Glutamatergic neuron (in vitro differentiated cells): ENCODE results near the gene AP1S3. TPM values are rescaled to one million over a fixed set of nuclear protein-coding genes. Genes with fewer than 3 reads are reported as not detected.

Source experiments
- DNase-seq: peaks from one replicate; pipeline ENCODE4 v3.0.0; 2022
- H3K27ac Mint-ChIP-seq: one replicate; pipeline ENCODE4 v1.8.0; 2020; ENCODE audit warnings: mild to moderate bottlenecking, mixed read lengths, inconsistent platforms; ENCODE audit not compliant: unreplicated experiment
- H3K27me3 Mint-ChIP-seq: one replicate; pipeline ENCODE4 v1.8.0; 2020; ENCODE audit warnings: mild to moderate bottlenecking, moderate library complexity, mixed read lengths, inconsistent platforms; ENCODE audit not compliant: unreplicated experiment
- H3K36me3 Mint-ChIP-seq: one replicate; pipeline ENCODE4 v1.8.0; 2020; ENCODE audit warnings: mild to moderate bottlenecking, mixed read lengths, inconsistent platforms; ENCODE audit not compliant: unreplicated experiment
- H3K4me1 Mint-ChIP-seq: one replicate; pipeline ENCODE4 v1.8.0; 2020; ENCODE audit warnings: mild to moderate bottlenecking, low read depth, mixed read lengths, inconsistent platforms; ENCODE audit not compliant: unreplicated experiment
- H3K4me3 Mint-ChIP-seq: one replicate; pipeline ENCODE4 v1.8.0; 2020; ENCODE audit warnings: mild to moderate bottlenecking, mixed read lengths, inconsistent platforms; ENCODE audit not compliant: unreplicated experiment
- H3K9me3 Mint-ChIP-seq: one replicate; pipeline ENCODE4 v1.8.0; 2020; ENCODE audit warnings: mild to moderate bottlenecking, moderate library complexity, mixed read lengths, inconsistent platforms; ENCODE audit not compliant: unreplicated experiment
- total RNA-seq: library from RNA; stranded (reverse); fragmentation: NEBNext Ultra II Directional; extraction: Animal tissue kit (Norgen Biotek cat#: 25700); gene quantifications from one replicate; pipeline ENCODE4 v1.2.1, GENCODE V29; 2021; ENCODE audit not compliant: unreplicated experiment
- TF ChIP-seq, protein P1 (sequence below): fragments of 200-600 bp; sonication (generic); IDR thresholded peaks from one replicate; pipeline ENCODE4 v1.5.0; 2021; ENCODE audit not compliant: partially characterized antibody, unreplicated experiment

Gene AP1S3
- total RNA-seq, 1 donor from 2014 or later: 3.1 TPM

DNA sequence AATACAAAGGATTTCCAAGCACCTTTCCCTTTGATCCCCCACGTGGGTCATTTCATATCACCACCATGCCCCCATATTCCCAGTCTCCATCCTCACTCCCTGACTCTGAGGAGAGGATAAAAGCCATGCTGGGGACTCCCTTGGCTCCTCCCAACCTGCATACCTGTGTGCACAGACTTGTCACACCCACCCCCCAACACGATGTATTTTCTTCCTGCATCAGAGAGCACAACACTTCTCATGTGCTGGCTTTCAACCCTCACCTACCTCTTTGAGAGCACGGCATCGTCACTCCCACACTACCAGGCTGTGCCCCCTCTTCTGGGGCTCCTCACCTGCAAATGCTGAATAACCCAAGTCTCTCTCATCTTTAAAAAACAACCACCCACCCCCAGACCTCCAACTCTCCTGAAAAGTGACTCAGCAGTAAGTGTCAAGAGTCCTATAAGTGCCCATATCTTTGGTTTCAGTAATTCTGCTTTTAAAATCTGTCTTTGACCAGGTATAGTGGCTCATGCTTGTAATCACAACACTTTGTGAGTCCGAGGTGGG lies 53.1 kb downstream of the AP1S3 start:
- TF ChIP-seq, protein P1, sequence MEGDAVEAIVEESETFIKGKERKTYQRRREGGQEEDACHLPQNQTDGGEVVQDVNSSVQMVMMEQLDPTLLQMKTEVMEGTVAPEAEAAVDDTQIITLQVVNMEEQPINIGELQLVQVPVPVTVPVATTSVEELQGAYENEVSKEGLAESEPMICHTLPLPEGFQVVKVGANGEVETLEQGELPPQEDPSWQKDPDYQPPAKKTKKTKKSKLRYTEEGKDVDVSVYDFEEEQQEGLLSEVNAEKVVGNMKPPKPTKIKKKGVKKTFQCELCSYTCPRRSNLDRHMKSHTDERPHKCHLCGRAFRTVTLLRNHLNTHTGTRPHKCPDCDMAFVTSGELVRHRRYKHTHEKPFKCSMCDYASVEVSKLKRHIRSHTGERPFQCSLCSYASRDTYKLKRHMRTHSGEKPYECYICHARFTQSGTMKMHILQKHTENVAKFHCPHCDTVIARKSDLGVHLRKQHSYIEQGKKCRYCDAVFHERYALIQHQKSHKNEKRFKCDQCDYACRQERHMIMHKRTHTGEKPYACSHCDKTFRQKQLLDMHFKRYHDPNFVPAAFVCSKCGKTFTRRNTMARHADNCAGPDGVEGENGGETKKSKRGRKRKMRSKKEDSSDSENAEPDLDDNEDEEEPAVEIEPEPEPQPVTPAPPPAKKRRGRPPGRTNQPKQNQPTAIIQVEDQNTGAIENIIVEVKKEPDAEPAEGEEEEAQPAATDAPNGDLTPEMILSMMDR: no peak
- no peak overlapping the region for H3K4me3 Mint-ChIP-seq
- no peaks in the 10 kb centered on the region for H3K9me3 Mint-ChIP-seq
- no peaks in the 10 kb centered on the region for H3K4me1 Mint-ChIP-seq
- H3K36me3 Mint-ChIP-seq: no peaks in the 10 kb centered on the region
- H3K27ac Mint-ChIP-seq: no peak overlapping the region
- DNase-seq: no peak
- no peaks in the 10 kb centered on the region for H3K27me3 Mint-ChIP-seq

DNA sequence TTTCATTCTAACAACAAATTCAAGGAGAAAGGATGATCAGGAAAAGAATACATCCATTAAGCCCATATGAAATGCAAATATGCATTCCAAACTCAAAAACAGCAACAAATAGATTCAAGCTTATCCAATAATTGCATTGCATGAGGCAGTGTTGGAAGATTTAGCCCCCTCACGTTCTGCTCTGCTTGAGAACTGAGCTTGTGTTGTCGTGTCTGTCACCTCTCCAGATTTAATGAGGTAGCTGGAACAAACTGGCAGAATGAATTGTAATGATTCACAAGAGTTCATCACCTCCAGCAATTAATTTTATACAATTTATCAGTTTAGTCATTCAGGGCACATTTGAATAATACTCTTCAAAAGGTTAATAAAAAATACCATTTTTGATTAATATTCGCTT lies 54.8 kb downstream of the AP1S3 start:
- Mint-ChIP-seq H3K9me3 (no peaks in the 10 kb centered on the region), H3K27ac (no peak overlapping the region)
- TF ChIP-seq, protein P1: no peak

DNA sequence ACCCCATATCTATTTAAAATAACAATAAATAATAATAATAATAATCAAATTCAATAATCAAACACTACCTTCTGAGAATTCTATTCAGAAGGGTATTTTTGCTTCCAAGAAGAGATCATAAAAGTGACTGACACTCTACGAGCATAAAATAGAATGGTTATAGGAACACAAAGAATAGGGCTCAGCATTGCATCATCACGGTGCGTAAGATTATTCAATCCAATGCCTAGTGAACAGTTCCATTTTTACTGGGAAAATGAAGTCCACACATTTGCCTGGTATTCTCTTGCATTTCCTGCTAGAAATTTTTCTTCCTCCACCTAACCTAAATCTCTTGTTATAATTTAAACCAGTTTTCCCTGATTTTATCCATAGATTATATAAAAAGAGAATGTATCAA lies 55.8 kb downstream of the AP1S3 start:
- no peak overlapping the region for H3K27ac Mint-ChIP-seq
- no peaks in the 10 kb centered on the region for H3K36me3 Mint-ChIP-seq
- no peaks in the 10 kb centered on the region for H3K9me3 Mint-ChIP-seq
- no peaks in the 10 kb centered on the region for H3K4me1 Mint-ChIP-seq
- no peaks in the 10 kb centered on the region for H3K27me3 Mint-ChIP-seq
- DNase-seq: no peak
- H3K4me3 Mint-ChIP-seq: no peak overlapping the region
- TF ChIP-seq, protein P1: no peak

More for the DNA sequence above, 54.8 kb downstream of the AP1S3 start:
- H3K4me3 Mint-ChIP-seq: no peak overlapping the region
- H3K27me3 Mint-ChIP-seq: no peaks in the 10 kb centered on the region
- H3K36me3 Mint-ChIP-seq: no peaks in the 10 kb centered on the region
- no peaks in the 10 kb centered on the region for H3K4me1 Mint-ChIP-seq
- no peak for DNase-seq

DNA sequence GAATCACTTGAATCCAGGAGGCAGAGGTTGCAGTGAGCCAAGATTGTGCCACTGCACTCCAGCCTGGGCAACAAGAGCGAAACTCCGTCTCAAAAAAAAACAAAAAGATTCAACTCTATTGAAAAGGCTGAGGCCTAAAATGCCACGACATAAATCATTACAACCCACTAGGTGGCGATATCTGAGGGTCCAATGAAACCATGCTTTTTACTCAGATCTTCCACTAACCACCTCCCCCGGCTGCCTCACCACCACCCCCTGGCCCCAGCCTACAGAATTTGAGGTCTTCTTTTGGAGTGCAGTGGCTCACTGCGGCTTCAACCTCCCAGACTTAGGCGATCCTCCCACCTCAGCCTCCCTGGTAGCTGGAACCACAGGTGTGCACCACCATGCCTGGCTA lies 57.5 kb downstream of the AP1S3 start:
- DNase-seq: no peak
- Mint-ChIP-seq H3K36me3 (no peaks in the 10 kb centered on the region), H3K27ac (no peak overlapping the region), H3K4me3 (no peak overlapping the region), H3K4me1 (peaks cover 1% of the 10 kb centered on the region), H3K27me3 (peaks cover 3% of the 10 kb centered on the region), H3K9me3 (no peaks in the 10 kb centered on the region)
- TF ChIP-seq, protein P1: peak; percentile 23

DNA sequence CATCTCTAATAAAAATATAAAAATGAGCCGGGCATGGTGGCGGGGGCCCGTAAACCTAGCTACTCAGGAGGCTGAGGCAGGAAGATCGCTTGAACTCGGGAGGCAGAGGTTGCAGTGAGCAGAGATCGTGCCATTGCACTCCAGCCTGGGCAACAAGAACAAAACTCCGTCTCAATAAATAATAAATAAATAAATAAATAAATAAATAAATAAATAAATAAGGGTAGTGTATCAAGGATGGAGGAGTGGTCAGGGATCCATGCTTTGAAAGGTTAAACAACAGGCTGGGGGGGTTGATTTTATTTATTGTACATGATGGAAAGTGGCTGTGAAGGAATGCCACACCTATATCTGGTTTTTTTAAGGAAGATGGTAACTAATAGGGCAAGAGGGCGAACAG lies 63.2 kb downstream of the AP1S3 start:
- Mint-ChIP-seq H3K27me3 (peaks cover 3% of the 10 kb centered on the region), H3K36me3 (no peaks in the 10 kb centered on the region), H3K4me1 (peaks cover 1% of the 10 kb centered on the region)

More for the DNA sequence above, 63.2 kb downstream of the AP1S3 start:
- no peak overlapping the region for H3K4me3 Mint-ChIP-seq
- TF ChIP-seq, protein P1: no peak
- no peaks in the 10 kb centered on the region for H3K9me3 Mint-ChIP-seq
- DNase-seq: no peak
- H3K27ac Mint-ChIP-seq: no peak overlapping the region
